ENCODE results near the gene TIAM2. TPM values are rescaled to one million over a fixed set of nuclear protein-coding genes. Genes with fewer than 3 reads are reported as not detected.
"Not testable (repeated sequence)": the region's sequence is repeated elsewhere in the genome, so short reads cannot be mapped to it uniquely, and the experiment has no call there.

Gene TIAM2
- polyA plus RNA-seq, 4 donors, result 7.8 to 34.4 (median 17.3) TPM

GRCh38 chr6:155004576-155005372, 9.7 kb downstream of the TIAM2 start:
- WGBS, 3 donors, result 93 to 94% (median 93%) methylated on average over 10 of the region's 10 CpGs
- FAIRE-seq (no peak), DNase-seq (no peak)
- no peaks in the 10 kb centered on the region for H3K9me3 ChIP-seq (ENCODE audit: control insufficient read depth in 2 of 2, insufficient read depth in 1 of 2, low read depth in 1 of 2, low read length in 1 of 2)
- H3K36me3 ChIP-seq (ENCODE audit: control insufficient read depth in 3 of 3, insufficient read depth in 2 of 3, low read depth in 1 of 3, low read length in 3 of 3), result peaks cover 0 to 11% (median 0%) of the 10 kb centered on the region in 3 donors
- H3K4me3 ChIP-seq (ENCODE audit: low read depth in 1 of 3, low read length in 3 of 3), result no peak overlapping the region
- no peaks in the 10 kb centered on the region for H3K27me3 ChIP-seq (ENCODE audit: control insufficient read depth in 3 of 3, insufficient read depth in 3 of 3, low read length in 3 of 3)
- H3K4me1 ChIP-seq (ENCODE audit: control insufficient read depth in 3 of 3, insufficient read depth in 2 of 3, low read depth in 1 of 3, low read length in 2 of 3), result peaks cover 0 to 14% (median 2%) of the 10 kb centered on the region in 3 donors
- no peak overlapping the region for H3K27ac ChIP-seq (ENCODE audit: low read depth in 1 of 3, low read length in 2 of 3)

- no peak for DNase-seq
- no peak overlapping the region for H3K4me3 ChIP-seq (ENCODE audit: low read depth in 1 of 3, low read length in 3 of 3)
- H3K9me3 ChIP-seq (ENCODE audit: control insufficient read depth in 2 of 2, insufficient read depth in 1 of 2, low read depth in 1 of 2, low read length in 1 of 2), result no peaks in the 10 kb centered on the region
- H3K27me3 ChIP-seq (ENCODE audit: control insufficient read depth in 3 of 3, insufficient read depth in 3 of 3, low read length in 3 of 3), result no peaks in the 10 kb centered on the region
- peaks cover 0 to 9% (median 0%) of the 10 kb centered on the region in 3 donors for H3K36me3 ChIP-seq (ENCODE audit: control insufficient read depth in 3 of 3, insufficient read depth in 2 of 3, low read depth in 1 of 3, low read length in 3 of 3)
- peaks cover 0 to 19% (median 6%) of the 10 kb centered on the region in 3 donors for H3K4me1 ChIP-seq (ENCODE audit: control insufficient read depth in 3 of 3, insufficient read depth in 2 of 3, low read depth in 1 of 3, low read length in 2 of 3)
- WGBS, 3 donors, result 90 to 93% (median 92%) methylated on average over 3 of the region's 3 CpGs
- no peak for FAIRE-seq
- no peak overlapping the region for H3K27ac ChIP-seq (ENCODE audit: low read depth in 1 of 3, low read length in 2 of 3)
These were observed 13.5 kb downstream of the TIAM2 start for GRCh38 chr6:155008625-155009024.

GRCh38 chr6:155010940-155011339, 15.8 kb downstream of the TIAM2 start:
- H3K4me1 ChIP-seq (ENCODE audit: control insufficient read depth in 3 of 3, insufficient read depth in 2 of 3, low read depth in 1 of 3, low read length in 2 of 3), result peaks cover 0 to 32% (median 7%) of the 10 kb centered on the region in 3 donors
- FAIRE-seq (no peak), DNase-seq (peak in 1 of 2 donors; percentile 21)
- no peaks in the 10 kb centered on the region for H3K27me3 ChIP-seq (ENCODE audit: control insufficient read depth in 3 of 3, insufficient read depth in 3 of 3, low read length in 3 of 3)
- 73 to 87% (median 84%) methylated on average over 6 of the region's 6 CpGs for WGBS, 3 donors
- H3K4me3 ChIP-seq (ENCODE audit: low read depth in 1 of 3, low read length in 3 of 3), result no peak overlapping the region
- H3K9me3 ChIP-seq (ENCODE audit: control insufficient read depth in 2 of 2, insufficient read depth in 1 of 2, low read depth in 1 of 2, low read length in 1 of 2), result no peaks in the 10 kb centered on the region
- peaks cover 0 to 3% (median 0%) of the 10 kb centered on the region in 3 donors for H3K36me3 ChIP-seq (ENCODE audit: control insufficient read depth in 3 of 3, insufficient read depth in 2 of 3, low read depth in 1 of 3, low read length in 3 of 3)
- peak overlapping the region in 1 of 3 donors; percentile 48 for H3K27ac ChIP-seq (ENCODE audit: low read depth in 1 of 3, low read length in 2 of 3)

- Histone ChIP-seq H3K36me3 (ENCODE audit: control insufficient read depth in 3 of 3, insufficient read depth in 2 of 3, low read depth in 1 of 3, low read length in 3 of 3) (no peaks in the 10 kb centered on the region), H3K4me1 (ENCODE audit: control insufficient read depth in 3 of 3, insufficient read depth in 2 of 3, low read depth in 1 of 3, low read length in 2 of 3) (peaks cover 0 to 33% (median 7%) of the 10 kb centered on the region in 3 donors), H3K4me3 (ENCODE audit: low read depth in 1 of 3, low read length in 3 of 3) (no peak overlapping the region), H3K27me3 (ENCODE audit: control insufficient read depth in 3 of 3, insufficient read depth in 3 of 3, low read length in 3 of 3) (no peaks in the 10 kb centered on the region), H3K9me3 (ENCODE audit: control insufficient read depth in 2 of 2, insufficient read depth in 1 of 2, low read depth in 1 of 2, low read length in 1 of 2) (no peaks in the 10 kb centered on the region), H3K27ac (ENCODE audit: low read depth in 1 of 3, low read length in 2 of 3) (peak overlapping the region in 1 of 3 donors; percentile 48)
- 18 to 52% (median 37%) methylated on average over 5 of the region's 5 CpGs for WGBS, 3 donors
- FAIRE-seq (no peak), DNase-seq (peak; percentile 46 to 55)
These were observed 16.7 kb downstream of the TIAM2 start for GRCh38 chr6:155011809-155012291.

- Histone ChIP-seq H3K36me3 (ENCODE audit: control insufficient read depth in 3 of 3, insufficient read depth in 2 of 3, low read depth in 1 of 3, low read length in 3 of 3) (no peaks in the 10 kb centered on the region), H3K27me3 (ENCODE audit: control insufficient read depth in 3 of 3, insufficient read depth in 3 of 3, low read length in 3 of 3) (no peaks in the 10 kb centered on the region), H3K4me3 (ENCODE audit: low read depth in 1 of 3, low read length in 3 of 3) (no peak overlapping the region), H3K9me3 (ENCODE audit: control insufficient read depth in 2 of 2, insufficient read depth in 1 of 2, low read depth in 1 of 2, low read length in 1 of 2) (no peaks in the 10 kb centered on the region), H3K27ac (ENCODE audit: low read depth in 1 of 3, low read length in 2 of 3) (no peak overlapping the region), H3K4me1 (ENCODE audit: control insufficient read depth in 3 of 3, insufficient read depth in 2 of 3, low read depth in 1 of 3, low read length in 2 of 3) (peaks cover 0 to 33% (median 7%) of the 10 kb centered on the region in 3 donors)
- DNase-seq, result peak in 1 of 2 donors; percentile 44
- FAIRE-seq, result no peak
- 49 to 53% (median 52%) methylated on average over 4 of the region's 4 CpGs for WGBS, 3 donors
These were observed 18.4 kb downstream of the TIAM2 start for GRCh38 chr6:155013457-155013876.

- no peak overlapping the region for H3K27ac ChIP-seq (ENCODE audit: low read depth in 1 of 3, low read length in 2 of 3)
- H3K9me3 ChIP-seq (ENCODE audit: control insufficient read depth in 2 of 2, insufficient read depth in 1 of 2, low read depth in 1 of 2, low read length in 1 of 2), result no peaks in the 10 kb centered on the region
- no peak for FAIRE-seq
- no peaks in the 10 kb centered on the region for H3K27me3 ChIP-seq (ENCODE audit: control insufficient read depth in 3 of 3, insufficient read depth in 3 of 3, low read length in 3 of 3)
- H3K36me3 ChIP-seq (ENCODE audit: control insufficient read depth in 3 of 3, insufficient read depth in 2 of 3, low read depth in 1 of 3, low read length in 3 of 3), result no peaks in the 10 kb centered on the region
- WGBS, 3 donors, result 68 to 90% (median 88%) methylated on average over 1 of the region's 1 CpG
- H3K4me3 ChIP-seq (ENCODE audit: low read depth in 1 of 3, low read length in 3 of 3), result no peak overlapping the region
- peaks cover 0 to 33% (median 7%) of the 10 kb centered on the region in 3 donors for H3K4me1 ChIP-seq (ENCODE audit: control insufficient read depth in 3 of 3, insufficient read depth in 2 of 3, low read depth in 1 of 3, low read length in 2 of 3)
- no peak for DNase-seq
These were observed 19.0 kb downstream of the TIAM2 start for GRCh38 chr6:155014137-155014536.

- Histone ChIP-seq H3K27ac (ENCODE audit: low read depth in 1 of 3, low read length in 2 of 3) (no peak overlapping the region), H3K27me3 (ENCODE audit: control insufficient read depth in 3 of 3, insufficient read depth in 3 of 3, low read length in 3 of 3) (no peaks in the 10 kb centered on the region), H3K36me3 (ENCODE audit: control insufficient read depth in 3 of 3, insufficient read depth in 2 of 3, low read depth in 1 of 3, low read length in 3 of 3) (peaks cover 0 to 4% (median 0%) of the 10 kb centered on the region in 3 donors), H3K4me3 (ENCODE audit: low read depth in 1 of 3, low read length in 3 of 3) (no peak overlapping the region), H3K9me3 (ENCODE audit: control insufficient read depth in 2 of 2, insufficient read depth in 1 of 2, low read depth in 1 of 2, low read length in 1 of 2) (no peaks in the 10 kb centered on the region), H3K4me1 (ENCODE audit: control insufficient read depth in 3 of 3, insufficient read depth in 2 of 3, low read depth in 1 of 3, low read length in 2 of 3) (peaks cover 0 to 33% (median 7%) of the 10 kb centered on the region in 3 donors)
- FAIRE-seq, result no peak
- 87 to 97% (median 90%) methylated on average over 3 of the region's 3 CpGs for WGBS, 3 donors
- DNase-seq, result no peak
These were observed 19.7 kb downstream of the TIAM2 start for GRCh38 chr6:155014670-155015300.

- H3K4me3 ChIP-seq (ENCODE audit: low read depth in 1 of 3, low read length in 3 of 3); DNase-seq; H3K9me3 ChIP-seq (ENCODE audit: control insufficient read depth in 2 of 2, insufficient read depth in 1 of 2, low read depth in 1 of 2, low read length in 1 of 2); H3K27ac ChIP-seq (ENCODE audit: low read depth in 1 of 3, low read length in 2 of 3); FAIRE-seq; H3K27me3 ChIP-seq (ENCODE audit: control insufficient read depth in 3 of 3, insufficient read depth in 3 of 3, low read length in 3 of 3): not testable (repeated sequence)
- H3K4me1 ChIP-seq (ENCODE audit: control insufficient read depth in 3 of 3, insufficient read depth in 2 of 3, low read depth in 1 of 3, low read length in 2 of 3), result peaks cover 0 to 20% (median 2%) of the 10 kb centered on the region in 3 donors
- peaks cover 0 to 12% (median 5%) of the 10 kb centered on the region in 3 donors for H3K36me3 ChIP-seq (ENCODE audit: control insufficient read depth in 3 of 3, insufficient read depth in 2 of 3, low read depth in 1 of 3, low read length in 3 of 3)
- WGBS, 3 donors, result 92 to 96% (median 95%) methylated on average over 3 of the region's 3 CpGs
These were observed 23.3 kb downstream of the TIAM2 start for GRCh38 chr6:155018415-155018814.
